IPS DF 6.9 (cell line): Measurements from ENCODE around the gene TXNDC16.

Experiments
- DNase-seq: peaks from one replicate; pipeline ENCODE4 v3.0.0-alpha.2; 2013; ENCODE audit warnings: low read depth, low spot score
- H3K27ac ChIP-seq: one replicate; pipeline ENCODE4 v1.5.1; 2013; ENCODE audit warnings: low read length, control low read depth
- H3K27me3 ChIP-seq: 2 replicates; pipeline ENCODE4 v1.6.1; 2013; ENCODE audit warnings: mild to moderate bottlenecking, low read length; ENCODE audit not compliant: control insufficient read depth, insufficient read depth
- H3K36me3 ChIP-seq: 2 replicates; pipeline ENCODE4 v1.6.1; 2013; ENCODE audit warnings: low read length; ENCODE audit not compliant: control insufficient read depth, insufficient read depth
- H3K4me1 ChIP-seq: 2 replicates; pipeline ENCODE4 v1.6.1; 2013; ENCODE audit warnings: low read length; ENCODE audit not compliant: control insufficient read depth, insufficient read depth
- H3K4me3 ChIP-seq: 2 replicates; pipeline ENCODE4 v1.5.1; 2013; ENCODE audit warnings: mild to moderate bottlenecking, low read length
- H3K9me3 ChIP-seq: 2 replicates; pipeline ENCODE4 v1.6.1; 2013; ENCODE audit warnings: low read length, inconsistent platforms; ENCODE audit not compliant: control insufficient read depth, insufficient read depth
- WGBS: extraction: QIAGEN DNeasy Blood & Tissue Kit; methylation state at CpG from one replicate; pipeline ENCODE4 v1.1.7; 2013; ENCODE audit warnings: mixed read lengths, missing lambda C conversion rate; ENCODE audit not compliant: insufficient read length, insufficient coverage; 5-methylcytosine and 5-hydroxymethylcytosine counted together

The TXNDC16 gene

GRCh38 chr14:52422650-52423356 is 129.5 kb downstream of the TXNDC16 start:
- no peaks in the 10 kb centered on the region for H3K27me3 ChIP-seq
- no CpG with 5 or more reads among the region's 2 CpGs for WGBS
- no peaks in the 10 kb centered on the region for H3K4me1 ChIP-seq
- H3K27ac ChIP-seq: no peak overlapping the region
- DNase-seq: no peak
- H3K36me3 ChIP-seq: no peaks in the 10 kb centered on the region
- H3K9me3 ChIP-seq: no peaks in the 10 kb centered on the region
- H3K4me3 ChIP-seq: no peak overlapping the region

- Histone ChIP-seq H3K4me3 (no peak overlapping the region), H3K4me1 (no peaks in the 10 kb centered on the region), H3K27me3 (no peaks in the 10 kb centered on the region), H3K36me3 (no peaks in the 10 kb centered on the region), H3K27ac (no peak overlapping the region), H3K9me3 (no peaks in the 10 kb centered on the region)
- DNase-seq: no peak
- no CpG with 5 or more reads among the region's 2 CpGs for WGBS
These were observed 135.2 kb downstream of the TXNDC16 start for GRCh38 chr14:52417139-52417538.

GRCh38 chr14:52413729-52414408 is 138.4 kb downstream of the TXNDC16 start:
- H3K4me1 ChIP-seq: no peaks in the 10 kb centered on the region
- DNase-seq: no peak
- no peaks in the 10 kb centered on the region for H3K36me3 ChIP-seq
- H3K9me3 ChIP-seq: no peaks in the 10 kb centered on the region
- H3K27me3 ChIP-seq: no peaks in the 10 kb centered on the region
- WGBS: 100% methylated on average over 1 of the region's 7 CpGs
- H3K27ac ChIP-seq: no peak overlapping the region
- no peak overlapping the region for H3K4me3 ChIP-seq

- H3K9me3 ChIP-seq: no peaks in the 10 kb centered on the region
- H3K4me3 ChIP-seq: no peak overlapping the region
- DNase-seq: no peak
- no peaks in the 10 kb centered on the region for H3K36me3 ChIP-seq
- no peak overlapping the region for H3K27ac ChIP-seq
- no peaks in the 10 kb centered on the region for H3K27me3 ChIP-seq
- no peaks in the 10 kb centered on the region for H3K4me1 ChIP-seq
- WGBS: no CpG with 5 or more reads among the region's 1 CpG
These were observed 139.9 kb downstream of the TXNDC16 start for GRCh38 chr14:52412426-52412825.

- Histone ChIP-seq H3K27ac (no peak overlapping the region), H3K9me3 (no peaks in the 10 kb centered on the region), H3K27me3 (no peaks in the 10 kb centered on the region), H3K4me1 (no peaks in the 10 kb centered on the region), H3K36me3 (no peaks in the 10 kb centered on the region), H3K4me3 (no peak overlapping the region)
- WGBS: no CpG with 5 or more reads among the region's 1 CpG
- no peak for DNase-seq
These were observed 147.0 kb downstream of the TXNDC16 start for GRCh38 chr14:52405314-52405713.

- H3K4me1 ChIP-seq: no peaks in the 10 kb centered on the region
- H3K9me3 ChIP-seq: no peaks in the 10 kb centered on the region
- WGBS: no CpG with 5 or more reads among the region's 4 CpGs
- no peak overlapping the region for H3K4me3 ChIP-seq
- H3K27ac ChIP-seq: no peak overlapping the region
- H3K36me3 ChIP-seq: no peaks in the 10 kb centered on the region
- no peak for DNase-seq
- no peaks in the 10 kb centered on the region for H3K27me3 ChIP-seq
These were observed 149.3 kb downstream of the TXNDC16 start for GRCh38 chr14:52402812-52403526.

- no peak for DNase-seq
These were observed 151.5 kb downstream of the TXNDC16 start for GRCh38 chr14:52400846-52401245.

GRCh38 chr14:52399921-52400595 is 152.2 kb downstream of the TXNDC16 start:
- no peaks in the 10 kb centered on the region for H3K9me3 ChIP-seq
- no peak overlapping the region for H3K27ac ChIP-seq
- H3K4me3 ChIP-seq: no peak overlapping the region
- DNase-seq: no peak
- no peaks in the 10 kb centered on the region for H3K36me3 ChIP-seq
- H3K4me1 ChIP-seq: no peaks in the 10 kb centered on the region
- WGBS: no CpG with 5 or more reads among the region's 8 CpGs
- H3K27me3 ChIP-seq: no peaks in the 10 kb centered on the region

More at GRCh38 chr14:52400846-52401245, 151.5 kb downstream of the TXNDC16 start:
- H3K9me3 ChIP-seq: no peaks in the 10 kb centered on the region
- H3K27me3 ChIP-seq: no peaks in the 10 kb centered on the region
- no CpG with 5 or more reads among the region's 3 CpGs for WGBS
- H3K4me1 ChIP-seq: no peaks in the 10 kb centered on the region
- H3K27ac ChIP-seq: no peak overlapping the region
- no peaks in the 10 kb centered on the region for H3K36me3 ChIP-seq
- no peak overlapping the region for H3K4me3 ChIP-seq

- no peak overlapping the region for H3K4me3 ChIP-seq
- DNase-seq: no peak
- WGBS: no CpG with 5 or more reads among the region's 5 CpGs
- H3K27me3 ChIP-seq: no peaks in the 10 kb centered on the region
- H3K36me3 ChIP-seq: no peaks in the 10 kb centered on the region
- no peak overlapping the region for H3K27ac ChIP-seq
- H3K9me3 ChIP-seq: no peaks in the 10 kb centered on the region
- no peaks in the 10 kb centered on the region for H3K4me1 ChIP-seq
These were observed 153.2 kb downstream of the TXNDC16 start for GRCh38 chr14:52399104-52399503.

GRCh38 chr14:52397844-52398243 is 154.5 kb downstream of the TXNDC16 start:
- WGBS: no CpG with 5 or more reads among the region's 5 CpGs

More at GRCh38 chr14:52397844-52398243, 154.5 kb downstream of the TXNDC16 start:
- Histone ChIP-seq H3K4me3 (no peak overlapping the region), H3K27me3 (no peaks in the 10 kb centered on the region), H3K4me1 (no peaks in the 10 kb centered on the region), H3K9me3 (no peaks in the 10 kb centered on the region), H3K36me3 (no peaks in the 10 kb centered on the region), H3K27ac (no peak overlapping the region)
- DNase-seq: no peak
